Ascending aorta (tissue), 2 donors: Measurements from ENCODE around the gene POGK. TPM values are rescaled to one million over a fixed set of nuclear protein-coding genes. Genes with fewer than 3 reads are reported as not detected.
A peak's percentile ranks its signal among the peaks of the same experiment; 100 is the strongest.

Source experiments
- DNase-seq, 2 donors: peaks; one replicate each; pipeline ENCODE4 v3.0.0-alpha.2; 2019; ENCODE audit warnings: low spot score in 2 of 2
- H3K27ac ChIP-seq, 2 donors: fragments of 200-600 bp; sonication (generic); one replicate each; pipeline ENCODE4 v1.5.1; 2016 to 2017; ENCODE audit warnings: mild to moderate bottlenecking in 1 of 2
- H3K27me3 ChIP-seq: fragments of 200-600 bp; sonication (generic); one replicate; pipeline ENCODE4 v1.5.1; 2017
- H3K36me3 ChIP-seq, 2 donors: fragments of 200-600 bp; sonication (generic); one replicate each; pipeline ENCODE4 v1.5.1; 2016
- H3K4me1 ChIP-seq, 2 donors: fragments of 200-600 bp; sonication (generic); one replicate each; pipeline ENCODE4 v1.5.1; 2016 to 2017; ENCODE audit warnings: mild to moderate bottlenecking in 1 of 2
- H3K4me3 ChIP-seq, 2 donors: fragments of 200-600 bp; sonication (generic); one replicate each; pipeline ENCODE4 v1.5.1; 2016 to 2017; ENCODE audit warnings: mild to moderate bottlenecking in 1 of 2
- H3K9me3 ChIP-seq, 2 donors: fragments of 200-600 bp; sonication (generic); one replicate each; pipeline ENCODE4 v1.5.1; 2016
- CTCF ChIP-seq, 3 experiments: fragments of 200-600 bp in 2 of 3; fragments of 450-650 bp in 1 of 3; sonication (generic) in 2 of 3; IDR thresholded peaks; one replicate each; pipeline ENCODE4 v1.5.1; 2016 to 2019; ENCODE audit warnings: antibody characterized with exemption in 3 of 3, mild to moderate bottlenecking in 1 of 3, moderate library complexity in 1 of 3
- intact Hi-C: fragments of 100-400 bp; cut with DNase I; formaldehyde crosslinking; loops from one replicate; pipeline ENCODE4 v1.15.1; 2023
- total RNA-seq: library from RNA; depleted of rRNA; stranded (reverse); fragments of >200 nt; gene quantifications from one replicate; pipeline ENCODE4 v1.1.0, GENCODE V29; 2016

The POGK gene
- total RNA-seq, 1 donor from 2014 or later = 10.2 TPM

DNA sequence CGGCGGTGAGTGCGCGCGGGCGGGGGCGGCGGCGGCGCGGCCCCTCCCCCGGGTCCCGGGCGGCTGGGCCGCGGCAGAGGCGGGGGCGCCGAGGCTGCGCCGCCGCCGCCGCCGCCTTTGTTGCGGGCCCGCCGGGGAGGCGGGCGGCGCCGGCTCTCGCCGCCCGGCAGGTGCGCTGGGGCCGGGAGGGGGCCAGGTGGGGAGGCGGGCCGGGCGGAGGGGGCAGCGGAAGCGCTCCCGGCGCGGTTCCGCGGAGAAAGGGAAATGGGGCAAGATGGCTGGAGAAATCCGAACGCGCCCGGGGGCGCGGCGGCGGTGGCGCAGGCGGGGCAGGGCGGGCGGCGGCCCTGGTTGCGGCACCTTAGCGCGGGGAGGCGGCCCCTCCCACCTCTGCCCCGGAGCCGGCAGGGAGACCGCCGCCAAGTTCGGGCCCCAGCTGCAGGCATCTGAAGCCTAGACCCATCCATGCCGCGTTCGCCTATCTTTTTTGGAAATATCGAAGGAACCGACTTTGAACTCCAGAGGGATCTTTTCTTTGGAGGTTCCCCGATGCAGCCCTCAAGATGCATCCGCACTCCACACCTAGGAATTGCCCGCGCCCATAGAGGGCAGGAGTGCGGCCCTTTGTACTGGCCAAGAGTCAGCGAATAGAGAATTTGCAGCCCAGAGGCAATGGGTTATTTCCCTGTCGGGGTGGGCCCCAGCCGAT is 479 bp downstream of the POGK start:
- H3K36me3 ChIP-seq = peaks cover 28 to 36% of the 10 kb centered on the region in 2 donors
- peak in 1 of 2 donors; percentile 75 for DNase-seq
- H3K9me3 ChIP-seq = no peaks in the 10 kb centered on the region
- H3K27me3 ChIP-seq = no peaks in the 10 kb centered on the region
- H3K4me1 ChIP-seq = peaks cover 18 to 42% of the 10 kb centered on the region in 2 donors
- peak in 1 of 3 experiments; percentile 21 for TF ChIP-seq CTCF (IDR thresholded peaks at IDR 0.05)
- H3K27ac ChIP-seq = peak overlapping the region; percentile 88 to 93
- intact Hi-C loops = loop anchor here (1.0 to 10.0 kb wide), 6 partner anchors 37 to 1242 kb away; partner anchors contain the start of genes CREG1, POU2F1 and TADA1
- H3K4me3 ChIP-seq = peak overlapping the region; percentile 74 to 80

DNA sequence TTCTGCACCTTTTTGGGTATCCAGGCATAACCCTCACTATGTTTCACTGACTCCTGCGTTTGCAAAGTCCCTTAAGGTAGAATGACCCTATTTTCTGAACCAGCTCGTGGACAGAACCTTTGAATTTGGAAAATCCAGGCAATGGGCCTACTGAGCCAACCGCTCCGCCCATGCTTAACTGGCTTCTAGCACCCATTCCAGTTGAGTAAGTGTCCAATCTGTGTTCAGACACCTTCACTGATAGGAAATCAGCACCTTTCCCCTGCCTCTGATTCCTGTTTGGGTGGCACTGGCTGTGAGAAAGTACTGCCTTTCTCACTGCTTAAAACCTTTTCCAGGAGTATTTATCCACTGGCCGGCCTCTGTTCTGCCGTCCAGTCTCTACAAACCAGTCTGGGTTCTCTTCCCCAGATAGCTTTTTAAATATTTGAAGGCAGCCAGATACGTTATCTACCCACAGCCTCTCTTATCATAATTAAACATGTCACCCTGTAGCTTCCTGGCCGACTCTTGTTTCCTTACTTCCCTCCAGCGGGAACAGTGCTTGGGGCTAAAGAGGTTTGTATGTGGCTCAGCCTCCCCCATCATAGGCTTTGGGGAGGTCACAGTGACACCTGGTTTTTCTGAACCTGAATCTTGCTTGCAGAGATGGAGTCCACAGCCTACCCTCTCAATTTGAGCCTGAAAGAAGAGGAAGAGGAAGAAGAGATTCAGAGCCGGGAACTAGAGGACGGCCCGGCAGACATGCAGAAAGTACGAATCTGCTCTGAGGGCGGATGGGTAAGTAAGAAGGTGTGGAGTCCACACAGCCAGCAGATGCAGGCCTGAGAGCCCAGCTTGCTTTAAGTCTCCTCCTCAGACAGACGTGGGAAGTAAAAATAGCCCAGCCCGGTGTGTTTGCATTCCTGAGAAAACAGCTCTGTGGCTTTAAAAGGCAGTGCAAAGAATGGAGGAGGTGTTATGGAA is 1.3 kb downstream of the POGK start:
- intact Hi-C loops = loop anchor here (2.0 to 10.0 kb wide), 2 partner anchors 380 to 614 kb away; partner anchors contain the start of gene POU2F1
- peaks cover 18 to 42% of the 10 kb centered on the region in 2 donors for H3K4me1 ChIP-seq
- peak in 1 of 2 donors; percentile 63 for DNase-seq
- no peak for TF ChIP-seq CTCF (IDR thresholded peaks at IDR 0.05)
- H3K27ac ChIP-seq = peak overlapping the region; percentile 88 to 93
- peak overlapping the region; percentile 74 to 80 for H3K4me3 ChIP-seq
- H3K27me3 ChIP-seq = no peaks in the 10 kb centered on the region
- peaks cover 33 to 42% of the 10 kb centered on the region in 2 donors for H3K36me3 ChIP-seq
- H3K9me3 ChIP-seq = no peaks in the 10 kb centered on the region

- H3K27me3 ChIP-seq = no peaks in the 10 kb centered on the region
- DNase-seq = no peak
- H3K27ac ChIP-seq = peak overlapping the region; percentile 13 to 75
- TF ChIP-seq CTCF (IDR thresholded peaks at IDR 0.05) = no peak
- peaks cover 18 to 42% of the 10 kb centered on the region in 2 donors for H3K4me1 ChIP-seq
- H3K4me3 ChIP-seq = no peak overlapping the region
- no peaks in the 10 kb centered on the region for H3K9me3 ChIP-seq
- H3K36me3 ChIP-seq = peaks cover 49 to 58% of the 10 kb centered on the region in 2 donors
- intact Hi-C loops = loop anchor here (10.0 kb wide), 1 partner anchor 611 kb away; no protein-coding TSS in a partner anchor
Observed at GRCh38 chr1:166843322-166843721, 4.0 kb downstream of the POGK start.

GRCh38 chr1:166843769-166844596 is 4.7 kb downstream of the POGK start:
- peak overlapping the region in 1 of 2 donors; percentile 3 for H3K4me3 ChIP-seq
- intact Hi-C loops = loop anchor here (10.0 kb wide), 1 partner anchor 611 kb away; no protein-coding TSS in a partner anchor
- H3K27me3 ChIP-seq = no peaks in the 10 kb centered on the region
- peaks cover 18 to 38% of the 10 kb centered on the region in 2 donors for H3K4me1 ChIP-seq
- no peak for TF ChIP-seq CTCF (IDR thresholded peaks at IDR 0.05)
- no peaks in the 10 kb centered on the region for H3K9me3 ChIP-seq
- H3K36me3 ChIP-seq = peaks cover 55 to 65% of the 10 kb centered on the region in 2 donors
- DNase-seq = no peak
- H3K27ac ChIP-seq = peak overlapping the region; percentile 13 to 75
